Measurements from ENCODE around the gene ANKRD17.

DNA sequence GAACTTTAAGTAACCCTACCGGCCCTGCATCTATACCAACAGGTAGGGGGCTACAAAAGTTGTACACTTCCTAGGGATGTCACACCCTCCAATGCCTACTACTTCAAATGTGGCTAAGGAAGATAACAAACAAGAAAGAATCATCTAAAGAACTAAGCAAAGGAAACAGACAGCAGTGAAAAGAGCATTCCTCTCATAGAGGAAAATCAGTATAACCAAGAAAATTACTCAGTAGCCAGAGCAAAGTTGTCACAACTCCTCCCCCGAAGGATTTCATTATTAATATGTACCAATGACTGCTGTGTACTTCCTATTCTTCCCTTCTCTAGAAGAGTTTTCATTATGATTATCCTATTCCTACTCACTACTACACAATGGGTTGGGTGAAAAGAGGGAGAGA lies 12.6 kb downstream of the ANKRD17 start:
- TF ChIP-seq GATA2 (IDR thresholded peaks at IDR 0.05; ENCODE audit: low read depth, low read length) (no peak), GATA3 (IDR thresholded peaks at IDR 0.05; ENCODE audit: low read depth, low read length) (no peak)

All from SH-SY5Y (cell line).